Neural cell (in vitro differentiated cells): ENCODE data around the gene HPF1. TPM values are rescaled to one million over a fixed set of nuclear protein-coding genes. Genes with fewer than 3 reads are reported as not detected.
A peak's percentile ranks its signal among the peaks of the same experiment; 100 is the strongest.

ENCODE experiments used
- H2AFZ ChIP-seq: fragments of 200-600, 300-800 bp; sonication (generic), shearing (Covaris generic); 2 replicates; pipeline ENCODE4 v1.6.0; 2014; ENCODE audit warnings: low read depth, mild to moderate bottlenecking, antibody characterized with exemption, low read length, moderate library complexity
- H3F3A ChIP-seq: fragments of 200-600 bp; shearing (Covaris generic); 2 replicates; pipeline ENCODE4 v1.6.1; 2016; ENCODE audit warnings: mild to moderate bottlenecking, moderate library complexity, mixed read lengths, antibody characterized with exemption, low read length; ENCODE audit not compliant: insufficient read depth, poor library complexity, severe bottlenecking
- H3K27ac ChIP-seq: fragments of 200-600, 300-800 bp; sonication (generic), shearing (Covaris generic); 2 replicates; pipeline ENCODE4 v1.5.1; 2014; ENCODE audit warnings: mild to moderate bottlenecking, low read length, moderate library complexity
- H3K27me3 ChIP-seq: fragments of 300-800, 200-600 bp; sonication (generic), shearing (Covaris generic); 2 replicates; pipeline ENCODE4 v1.6.0; 2014; ENCODE audit warnings: mild to moderate bottlenecking, low read depth, low read length, moderate library complexity; ENCODE audit not compliant: insufficient read depth
- H3K36me3 ChIP-seq: fragments of 300-800, 200-600 bp; sonication (generic), shearing (Covaris generic); 2 replicates; pipeline ENCODE4 v1.5.1; 2014; ENCODE audit warnings: mild to moderate bottlenecking, antibody characterized with exemption, low read length, moderate library complexity; ENCODE audit not compliant: insufficient read depth
- H3K4me2 ChIP-seq: fragments of 300-800, 200-600 bp; sonication (generic), shearing (Covaris generic); 2 replicates; pipeline ENCODE4 v1.6.0; 2014; ENCODE audit warnings: mild to moderate bottlenecking, low read length
- H3K4me3 ChIP-seq: fragments of 300-800, 200-600 bp; sonication (generic), shearing (Covaris generic); 2 replicates; pipeline ENCODE4 v1.5.1; 2014; ENCODE audit warnings: mild to moderate bottlenecking, low read length, moderate library complexity
- H3K79me2 ChIP-seq: fragments of 200-600 bp; shearing (Covaris generic); replicated peaks from 2 replicates; pipeline ENCODE4 v1.6.0; 2014; ENCODE audit warnings: mild to moderate bottlenecking, low read length, moderate library complexity; ENCODE audit not compliant: insufficient read depth
- H3K9ac ChIP-seq: fragments of 300-800, 200-600 bp; sonication (generic), shearing (Covaris generic); 2 replicates; pipeline ENCODE4 v1.6.1; 2016; ENCODE audit warnings: mild to moderate bottlenecking, low read length, mixed read lengths
- H3K9me2 ChIP-seq: fragments of 200-600 bp; shearing (Covaris generic); 2 replicates; pipeline ENCODE4 v1.6.1; 2016; ENCODE audit warnings: mild to moderate bottlenecking, low read length, mixed read lengths; ENCODE audit not compliant: insufficient read depth
- H3K9me3 ChIP-seq: fragments of 200-600, 300-800 bp; sonication (generic), shearing (Covaris generic); 2 replicates; pipeline ENCODE4 v1.6.1; 2016; ENCODE audit warnings: mild to moderate bottlenecking, mixed run types, low read length, moderate library complexity, mixed read lengths
- H4K20me1 ChIP-seq: fragments of 200-600 bp; shearing (Covaris generic); 2 replicates; pipeline ENCODE4 v1.6.1; 2016; ENCODE audit warnings: mild to moderate bottlenecking, mixed run types; ENCODE audit not compliant: insufficient read depth
- CTCF ChIP-seq: fragments of 450-650 bp; IDR thresholded peaks from 2 replicates; pipeline ENCODE4 v1.5.1; 2014; ENCODE audit warnings: antibody characterized with exemption, mild to moderate bottlenecking, moderate library complexity; ENCODE audit not compliant: poor library complexity, severe bottlenecking
- EP300 ChIP-seq: fragments of 450-650 bp; conservative IDR thresholded peaks from 2 replicates; pipeline ENCODE4 v1.6.1; 2014; ENCODE audit warnings: antibody characterized with exemption, mild to moderate bottlenecking, moderate library complexity; ENCODE audit not compliant: poor library complexity, severe bottlenecking
- EZH2 ChIP-seq: fragments of 200-600, 300-800 bp; shearing (Covaris generic), sonication (generic); IDR thresholded peaks from 2 replicates; pipeline ENCODE4 v1.6.1; 2014; ENCODE audit warnings: antibody characterized with exemption, low read length, borderline replicate concordance, mild to moderate bottlenecking; ENCODE audit not compliant: insufficient read depth, poor library complexity, severe bottlenecking
- MXI1 ChIP-seq: fragments of 450-650 bp; conservative IDR thresholded peaks from 2 replicates; pipeline ENCODE4 v1.6.1; 2014; ENCODE audit warnings: antibody characterized with exemption, mild to moderate bottlenecking; ENCODE audit not compliant: poor library complexity, severe bottlenecking
- POLR2AphosphoS5 ChIP-seq: IDR thresholded peaks from 2 replicates; pipeline ENCODE4 v1.6.1; 2012
- RAD21 ChIP-seq: fragments of 450-650 bp; conservative IDR thresholded peaks from 2 replicates; pipeline ENCODE4 v1.6.1; 2014; ENCODE audit warnings: antibody characterized with exemption, mild to moderate bottlenecking, moderate library complexity
- REST ChIP-seq: IDR thresholded peaks from 2 replicates; pipeline ENCODE4 v1.6.1; 2012; ENCODE audit warnings: borderline replicate concordance
- SMC3 ChIP-seq: fragments of 450-650 bp; conservative IDR thresholded peaks from 2 replicates; pipeline ENCODE4 v1.6.1; 2014; ENCODE audit warnings: antibody characterized with exemption, mild to moderate bottlenecking, moderate library complexity; ENCODE audit not compliant: poor library complexity
- TAF1 ChIP-seq: IDR thresholded peaks from 2 replicates; pipeline ENCODE4 v1.6.1; 2012; ENCODE audit warnings: low read depth
- polyA plus RNA-seq: library from polyadenylated mRNA; depleted of rRNA; stranded (reverse); fragments of >200 nt; gene quantifications from 2 replicates; pipeline ENCODE4 v1.2.3, GENCODE V29; 2014

HPF1 gene
- polyA plus RNA-seq, 1 donor from 2014 or later: 143 TPM

GRCh38 chr4:169724260-169724659, 33.5 kb downstream of the HPF1 start:
- TF ChIP-seq REST (no peak), EP300 (no peak), TAF1 (no peak), RAD21 (no peak), POLR2AphosphoS5 (no peak), CTCF (no peak), EZH2 (no peak), MXI1 (no peak)
- Histone ChIP-seq H4K20me1 (no peaks in the 10 kb centered on the region), H3K9me3 (no peaks in the 10 kb centered on the region), H3K27me3 (no peaks in the 10 kb centered on the region), H3K9ac (no peak overlapping the region), H3K27ac (no peak overlapping the region), H3K79me2 (no peaks in the 10 kb centered on the region), H3F3A (no peaks in the 10 kb centered on the region), H2AFZ (no peak overlapping the region), H3K9me2 (no peaks in the 10 kb centered on the region), H3K4me2 (no peak overlapping the region), H3K4me3 (no peak overlapping the region), H3K36me3 (peaks cover 5% of the 10 kb centered on the region)

- no peak overlapping the region for H3K4me3 ChIP-seq
- H3K9me3 ChIP-seq: no peaks in the 10 kb centered on the region
- no peaks in the 10 kb centered on the region for H3K27me3 ChIP-seq
- no peak overlapping the region for H3K9ac ChIP-seq
- no peaks in the 10 kb centered on the region for H3K9me2 ChIP-seq
- no peak overlapping the region for H2AFZ ChIP-seq
- H4K20me1 ChIP-seq: no peaks in the 10 kb centered on the region
- H3K36me3 ChIP-seq: peaks cover 5% of the 10 kb centered on the region
- TF ChIP-seq SMC3 (no peak), RAD21 (peak; percentile 13)
- H3F3A ChIP-seq: no peaks in the 10 kb centered on the region
- H3K79me2 ChIP-seq: no peaks in the 10 kb centered on the region
- no peak overlapping the region for H3K4me2 ChIP-seq
- H3K27ac ChIP-seq: no peak overlapping the region
Observed at GRCh38 chr4:169723207-169723965, 34.4 kb downstream of the HPF1 start.
